GM21723 (cell line): ENCODE results near the gene FNDC10.
"Not testable (repeated sequence)": the region's sequence is repeated elsewhere in the genome, so short reads cannot be mapped to it uniquely, and the experiment has no call there.

Experiments used
- ATAC-seq: cut with Tn5 transposase; IDR thresholded peaks from one replicate; pipeline ENCODE4 v1.9.1; 2021; ENCODE audit warnings: mild to moderate bottlenecking, moderate library complexity; ENCODE audit not compliant: unreplicated experiment

Gene FNDC10

GRCh38 chr1:1567891-1568291 is 32.0 kb downstream of the FNDC10 start:
- ATAC-seq, result no peak

- no peak for ATAC-seq
These were observed 32.6 kb downstream of the FNDC10 start for GRCh38 chr1:1567152-1567875.

GRCh38 chr1:1565340-1565739 is 34.6 kb downstream of the FNDC10 start:
- no peak for ATAC-seq

GRCh38 chr1:1564268-1564667 is 35.7 kb downstream of the FNDC10 start:
- no peak for ATAC-seq

- ATAC-seq, result no peak
These were observed 36.2 kb downstream of the FNDC10 start for GRCh38 chr1:1563688-1564087.

GRCh38 chr1:1562556-1563195 is 37.3 kb downstream of the FNDC10 start:
- no peak for ATAC-seq

GRCh38 chr1:1561801-1562470 is 38.0 kb downstream of the FNDC10 start:
- ATAC-seq, result no peak

- ATAC-seq, result no peak
These were observed 39.8 kb downstream of the FNDC10 start for GRCh38 chr1:1560178-1560577.

GRCh38 chr1:1559066-1559465 is 40.9 kb downstream of the FNDC10 start:
- no peak for ATAC-seq

GRCh38 chr1:1558591-1558990 is 41.3 kb downstream of the FNDC10 start:
- no peak for ATAC-seq

GRCh38 chr1:1557688-1558087 is 42.2 kb downstream of the FNDC10 start:
- not testable (repeated sequence) for ATAC-seq

- ATAC-seq, result not testable (repeated sequence)
These were observed 43.0 kb downstream of the FNDC10 start for GRCh38 chr1:1556961-1557360.

GRCh38 chr1:1556505-1556904 is 43.4 kb downstream of the FNDC10 start:
- ATAC-seq, result no peak

- no peak for ATAC-seq
These were observed 44.7 kb downstream of the FNDC10 start for GRCh38 chr1:1554926-1555915.

- no peak for ATAC-seq
These were observed 45.4 kb downstream of the FNDC10 start for GRCh38 chr1:1554550-1554925.

- ATAC-seq, result no peak
These were observed 46.0 kb downstream of the FNDC10 start for GRCh38 chr1:1553821-1554494.

GRCh38 chr1:1552263-1552639 is 47.7 kb downstream of the FNDC10 start:
- ATAC-seq, result no peak

GRCh38 chr1:1551524-1552262 is 48.2 kb downstream of the FNDC10 start:
- ATAC-seq, result no peak

- no peak for ATAC-seq
These were observed 49.1 kb downstream of the FNDC10 start for GRCh38 chr1:1550591-1551432.
